ENCODE data around the gene OR5D13.

- TF ChIP-seq REST (IDR thresholded peaks at IDR 0.05; ENCODE audit: low read depth) (no peak), TCF12 (IDR thresholded peaks at IDR 0.05; ENCODE audit: low read depth) (no peak), EP300 (IDR thresholded peaks at IDR 0.05; ENCODE audit: borderline replicate concordance) (no peak), MAX (IDR thresholded peaks at IDR 0.05) (no peak), NFIC (IDR thresholded peaks at IDR 0.05) (no peak), TAF1 (IDR thresholded peaks at IDR 0.05; ENCODE audit: low read depth) (no peak), CREB1 (IDR thresholded peaks at IDR 0.05; ENCODE audit: low read depth) (no peak), TEAD4 (IDR thresholded peaks at IDR 0.05) (no peak), CEBPB (IDR thresholded peaks at IDR 0.05) (no peak), YY1 (IDR thresholded peaks at IDR 0.05; ENCODE audit: low read depth) (no peak), RAD21 (IDR thresholded peaks at IDR 0.05; ENCODE audit: low read depth) (no peak), ZBTB7A (IDR thresholded peaks at IDR 0.05; ENCODE audit: low read depth) (no peak)
Observed at GRCh38 chr11:55773138-55773537, at the start of gene OR5D13.
